Measurements from ENCODE around the gene TIMM8A. TPM values are rescaled to one million over a fixed set of nuclear protein-coding genes. Genes with fewer than 3 reads are reported as not detected.

The TIMM8A gene
- total and polyA plus RNA-seq, 2 experiments from 2014 or later, result 8.8 to 13.0 TPM

DNA sequence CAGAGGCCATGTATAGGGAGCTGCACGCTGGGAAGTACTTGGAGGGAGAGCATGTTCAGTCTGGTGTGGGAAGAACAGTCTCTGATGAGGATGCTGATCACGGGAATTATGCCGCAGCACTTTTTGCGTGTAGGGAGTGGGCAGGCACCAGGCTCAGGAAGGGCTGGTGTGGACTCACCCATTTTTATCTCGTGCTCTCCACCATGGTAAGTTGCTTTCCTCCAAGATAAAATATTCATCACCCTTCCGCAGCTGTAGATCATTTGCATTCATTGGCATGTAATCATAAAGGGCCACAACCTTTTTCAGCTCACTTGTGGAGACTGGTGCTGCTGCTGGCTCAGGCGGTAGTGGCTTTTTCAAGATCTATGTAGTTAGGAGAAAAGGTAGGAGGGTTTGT, 11.8 kb upstream of the TIMM8A start:
- no peaks in the 10 kb centered on the region for H3K9me3 ChIP-seq (ENCODE audit: low read depth)
- H3K4me1 ChIP-seq (ENCODE audit: insufficient read depth), result no peaks in the 10 kb centered on the region
- H3K79me2 ChIP-seq, result no peaks in the 10 kb centered on the region
- DNase-seq (ENCODE audit: low spot score), result no peak
- H4K20me1 ChIP-seq (ENCODE audit: insufficient read depth, poor library complexity, severe bottlenecking), result no peaks in the 10 kb centered on the region
- H2AFZ ChIP-seq, result no peak overlapping the region
- H3K36me3 ChIP-seq (replicated peaks; ENCODE audit: insufficient read depth, low read depth), result no peaks in the 10 kb centered on the region
- H3K27me3 ChIP-seq, result no peaks in the 10 kb centered on the region
- H3K4me2 ChIP-seq, result no peak overlapping the region
- TF ChIP-seq, protein P1, sequence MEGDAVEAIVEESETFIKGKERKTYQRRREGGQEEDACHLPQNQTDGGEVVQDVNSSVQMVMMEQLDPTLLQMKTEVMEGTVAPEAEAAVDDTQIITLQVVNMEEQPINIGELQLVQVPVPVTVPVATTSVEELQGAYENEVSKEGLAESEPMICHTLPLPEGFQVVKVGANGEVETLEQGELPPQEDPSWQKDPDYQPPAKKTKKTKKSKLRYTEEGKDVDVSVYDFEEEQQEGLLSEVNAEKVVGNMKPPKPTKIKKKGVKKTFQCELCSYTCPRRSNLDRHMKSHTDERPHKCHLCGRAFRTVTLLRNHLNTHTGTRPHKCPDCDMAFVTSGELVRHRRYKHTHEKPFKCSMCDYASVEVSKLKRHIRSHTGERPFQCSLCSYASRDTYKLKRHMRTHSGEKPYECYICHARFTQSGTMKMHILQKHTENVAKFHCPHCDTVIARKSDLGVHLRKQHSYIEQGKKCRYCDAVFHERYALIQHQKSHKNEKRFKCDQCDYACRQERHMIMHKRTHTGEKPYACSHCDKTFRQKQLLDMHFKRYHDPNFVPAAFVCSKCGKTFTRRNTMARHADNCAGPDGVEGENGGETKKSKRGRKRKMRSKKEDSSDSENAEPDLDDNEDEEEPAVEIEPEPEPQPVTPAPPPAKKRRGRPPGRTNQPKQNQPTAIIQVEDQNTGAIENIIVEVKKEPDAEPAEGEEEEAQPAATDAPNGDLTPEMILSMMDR (IDR thresholded peaks at IDR 0.05; ENCODE audit: poor library complexity), result no peak
- 70% methylated on average over 7 of the region's 7 CpGs for WGBS (ENCODE audit: low lambda C conversion rate, missing lambda C conversion rate)
- H3K4me3 ChIP-seq, result no peak overlapping the region
- no peaks in the 10 kb centered on the region for H3K9me2 ChIP-seq (replicated peaks; ENCODE audit: insufficient read depth)
- H3K27ac ChIP-seq, result no peak overlapping the region

DNA sequence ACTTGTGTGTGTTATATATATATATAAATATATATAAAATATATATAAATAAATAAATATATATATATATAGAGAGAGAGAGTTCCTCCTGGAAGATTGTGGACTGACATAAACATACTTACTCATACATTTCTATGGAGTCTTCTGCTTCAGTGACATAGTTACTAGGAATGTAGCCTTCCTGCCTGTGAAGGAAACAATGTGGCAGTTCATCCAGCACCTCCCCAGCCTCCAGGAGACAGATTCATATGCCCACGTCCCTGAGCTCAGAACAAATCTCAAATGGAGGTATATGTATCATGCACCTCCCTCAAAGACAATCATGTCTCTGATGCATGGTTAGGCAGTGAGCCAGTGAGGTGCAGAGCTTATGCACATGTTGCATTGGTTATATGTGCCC, 11.4 kb upstream of the TIMM8A start:
- H3K4me3 ChIP-seq, result no peak overlapping the region

DNA sequence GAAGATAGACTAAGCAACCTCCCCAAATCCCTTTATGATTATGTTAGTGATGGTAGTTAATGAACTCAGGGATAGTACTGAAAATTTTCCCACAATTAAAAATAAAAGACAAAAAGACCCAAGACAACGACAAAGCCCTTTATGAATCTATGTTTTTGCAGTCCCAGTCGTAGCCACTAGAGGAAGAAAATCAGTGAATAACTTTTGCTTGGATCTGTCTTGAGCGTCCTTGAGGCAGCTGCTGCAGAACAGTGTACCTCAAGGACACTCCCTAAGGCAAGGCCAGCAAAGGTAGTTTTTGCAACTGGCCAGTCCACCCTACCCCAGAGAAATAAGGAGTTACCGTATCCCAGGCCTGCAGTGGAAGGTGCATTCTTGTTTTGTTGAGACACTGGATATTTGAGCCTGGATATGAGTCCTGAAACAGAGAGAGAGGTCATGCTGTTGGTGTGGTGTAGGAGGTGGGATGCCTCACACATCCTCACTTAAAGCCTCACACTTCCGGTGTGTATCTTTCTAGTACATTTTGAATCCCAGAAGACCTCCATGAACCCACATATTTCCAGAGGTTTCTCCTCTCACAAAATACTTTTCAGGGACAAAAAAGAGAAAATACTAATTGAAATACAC, 8.7 kb upstream of the TIMM8A start:
- no peaks in the 10 kb centered on the region for H3K9me3 ChIP-seq (ENCODE audit: low read depth)
- H3K4me1 ChIP-seq (ENCODE audit: insufficient read depth), result no peaks in the 10 kb centered on the region
- no peak overlapping the region for H3K4me2 ChIP-seq
- H3K9me2 ChIP-seq (replicated peaks; ENCODE audit: insufficient read depth), result no peaks in the 10 kb centered on the region
- H4K20me1 ChIP-seq (ENCODE audit: insufficient read depth, poor library complexity, severe bottlenecking), result no peaks in the 10 kb centered on the region
- no peaks in the 10 kb centered on the region for H3K79me2 ChIP-seq
- H2AFZ ChIP-seq, result no peak overlapping the region
- WGBS (ENCODE audit: low lambda C conversion rate, missing lambda C conversion rate), result 53% methylated on average over 5 of the region's 5 CpGs
- DNase-seq (ENCODE audit: low spot score), result no peak
- H3K4me3 ChIP-seq, result no peak overlapping the region
- no peak overlapping the region for H3K27ac ChIP-seq
- H3K36me3 ChIP-seq (replicated peaks; ENCODE audit: insufficient read depth, low read depth), result no peaks in the 10 kb centered on the region
- H3K27me3 ChIP-seq, result no peaks in the 10 kb centered on the region
- no peak for TF ChIP-seq EZH2phosphoT487 (IDR thresholded peaks at IDR 0.05; ENCODE audit: low read depth, severe bottlenecking, unreplicated experiment)
- TF ChIP-seq, protein P1 (IDR thresholded peaks at IDR 0.05; ENCODE audit: poor library complexity), result no peak
- TF ChIP-seq EZH2 (IDR thresholded peaks at IDR 0.05; ENCODE audit: borderline replicate concordance), result no peak

More for the DNA sequence above, 11.4 kb upstream of the TIMM8A start:
- Histone ChIP-seq H3K79me2 (no peaks in the 10 kb centered on the region), H3K9me2 (replicated peaks; ENCODE audit: insufficient read depth) (no peaks in the 10 kb centered on the region), H4K20me1 (ENCODE audit: insufficient read depth, poor library complexity, severe bottlenecking) (no peaks in the 10 kb centered on the region), H3K9me3 (ENCODE audit: low read depth) (no peaks in the 10 kb centered on the region), H2AFZ (no peak overlapping the region), H3K27me3 (no peaks in the 10 kb centered on the region), H3K4me2 (no peak overlapping the region), H3K36me3 (replicated peaks; ENCODE audit: insufficient read depth, low read depth) (no peaks in the 10 kb centered on the region), H3K27ac (no peak overlapping the region), H3K4me1 (ENCODE audit: insufficient read depth) (no peaks in the 10 kb centered on the region)
- DNase-seq (ENCODE audit: low spot score), result no peak
- TF ChIP-seq, protein P1 (IDR thresholded peaks at IDR 0.05; ENCODE audit: poor library complexity), result no peak
- TF ChIP-seq EZH2 (IDR thresholded peaks at IDR 0.05; ENCODE audit: borderline replicate concordance) (no peak), EZH2phosphoT487 (IDR thresholded peaks at IDR 0.05; ENCODE audit: low read depth, severe bottlenecking, unreplicated experiment) (no peak)
- WGBS (ENCODE audit: low lambda C conversion rate, missing lambda C conversion rate), result 59% methylated on average over 1 of the region's 1 CpG

DNA sequence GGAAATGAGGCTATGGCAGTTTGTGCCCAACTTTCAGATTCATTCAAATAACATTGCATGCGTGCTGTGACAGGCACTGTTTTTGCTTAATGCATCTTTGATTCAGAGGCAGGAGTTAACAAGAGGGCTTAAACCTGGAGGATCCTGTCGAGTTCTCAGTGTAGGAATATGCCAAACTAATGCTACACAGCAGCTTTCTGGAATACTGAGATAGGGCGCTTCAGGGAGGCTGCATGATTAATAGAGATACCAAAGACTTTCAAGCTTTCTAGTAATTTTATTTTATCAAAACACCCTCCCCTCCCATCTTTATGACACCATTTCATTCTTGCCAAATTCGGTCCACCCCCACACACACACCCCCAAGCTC, 636 bp upstream of the TIMM8A start:
- no peak for TF ChIP-seq EZH2phosphoT487 (IDR thresholded peaks at IDR 0.05; ENCODE audit: low read depth, severe bottlenecking, unreplicated experiment)
- TF ChIP-seq EZH2 (IDR thresholded peaks at IDR 0.05; ENCODE audit: borderline replicate concordance), result no peak
- TF ChIP-seq, protein P1 (IDR thresholded peaks at IDR 0.05; ENCODE audit: poor library complexity), result no peak
- WGBS (ENCODE audit: low lambda C conversion rate, missing lambda C conversion rate), result 46% methylated on average over 4 of the region's 4 CpGs

More for the DNA sequence above, 636 bp upstream of the TIMM8A start:
- Histone ChIP-seq H3K9me3 (ENCODE audit: low read depth) (no peaks in the 10 kb centered on the region), H4K20me1 (ENCODE audit: insufficient read depth, poor library complexity, severe bottlenecking) (no peaks in the 10 kb centered on the region), H3K36me3 (replicated peaks; ENCODE audit: insufficient read depth, low read depth) (no peaks in the 10 kb centered on the region), H3K4me3 (peak overlapping the region; percentile 54), H3K4me2 (peak overlapping the region; percentile 77), H3K9me2 (replicated peaks; ENCODE audit: insufficient read depth) (no peaks in the 10 kb centered on the region), H3K4me1 (ENCODE audit: insufficient read depth) (no peaks in the 10 kb centered on the region), H3K27ac (peak overlapping the region; percentile 97), H3K79me2 (peaks cover 10% of the 10 kb centered on the region), H2AFZ (peak overlapping the region; percentile 49), H3K27me3 (no peaks in the 10 kb centered on the region)
- no peak for DNase-seq (ENCODE audit: low spot score)

Measured in hepatocyte (in vitro differentiated cells).